HPDE6-E6E7 (cell line): ENCODE measurements around the gene KRT6B.
A peak's percentile ranks its signal among the peaks of the same experiment; 100 is the strongest.
"Not testable (repeated sequence)": the region's sequence is repeated elsewhere in the genome, so short reads cannot be mapped to it uniquely, and the experiment has no call there.

Experiments
- DNase-seq: peaks from one replicate; pipeline ENCODE4 v3.0.0; 2011; ENCODE audit warnings: missing footprints; ENCODE audit errors: extremely low spot score

Gene KRT6B

DNA sequence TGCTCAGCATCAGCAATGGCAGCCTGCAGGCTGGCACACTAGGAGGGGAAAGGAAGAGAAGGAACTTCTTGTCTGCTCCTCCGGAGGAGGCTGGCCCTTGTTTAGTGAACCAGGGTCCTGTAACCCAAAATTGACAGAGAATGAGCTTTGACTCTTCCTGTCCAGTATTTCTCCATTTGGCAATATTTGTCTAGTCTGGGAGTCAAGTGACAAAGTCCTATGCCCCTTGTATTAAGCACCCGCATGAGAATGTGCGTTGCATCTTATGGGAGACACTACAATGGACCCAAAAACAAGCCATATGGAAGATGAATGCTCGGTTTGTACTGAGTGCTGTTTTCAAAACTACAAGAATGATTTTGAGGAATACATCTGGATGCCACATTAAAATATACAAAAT, 17.9 kb upstream of the KRT6B start:
- no peak for DNase-seq

DNA sequence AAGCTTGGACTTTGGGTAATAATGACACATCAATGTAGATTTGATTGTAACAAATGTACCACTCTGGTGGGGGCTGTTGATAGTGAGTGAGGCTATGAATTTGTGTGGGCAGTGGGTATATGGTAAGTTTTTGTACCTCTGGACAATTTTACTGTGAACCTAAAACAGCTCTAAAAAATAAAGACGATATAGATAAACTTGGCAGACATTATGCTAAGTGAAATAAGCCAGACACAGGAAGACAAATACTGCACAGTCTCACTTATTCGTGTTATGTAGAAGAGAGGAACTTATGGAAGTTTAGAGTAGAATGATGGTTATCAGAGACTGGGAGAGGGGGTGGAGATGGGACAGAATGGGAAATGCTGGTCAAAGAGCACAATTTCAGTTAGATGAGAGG, 13.0 kb upstream of the KRT6B start:
- DNase-seq = no peak

GRCh38 chr12:52461693-52462092, 9.7 kb upstream of the KRT6B start:
- DNase-seq = no peak

DNA sequence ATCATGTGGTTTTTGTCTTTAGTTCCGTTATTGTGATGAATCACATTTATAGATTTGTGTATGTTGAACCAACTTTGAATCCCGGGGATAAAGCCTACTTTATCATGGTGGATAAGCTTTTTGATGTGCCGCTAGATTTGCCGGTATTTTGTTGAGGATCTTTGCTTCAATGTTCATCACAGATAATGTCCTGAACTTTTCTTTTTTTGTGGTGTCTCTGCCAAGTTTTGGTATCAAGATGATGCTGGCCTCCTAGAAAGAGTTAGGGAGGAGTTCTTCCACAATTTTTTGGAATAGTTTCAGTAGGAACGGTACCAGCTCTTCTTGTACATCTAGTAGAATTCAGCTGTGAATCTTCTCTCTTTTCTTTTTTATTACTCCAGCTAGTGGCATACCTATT, 6.9 kb upstream of the KRT6B start:
- DNase-seq = no peak

- DNase-seq = no peak
These were observed 3.9 kb upstream of the KRT6B start for GRCh38 chr12:52455821-52456220.

- DNase-seq = no peak
These were observed 2.7 kb upstream of the KRT6B start for GRCh38 chr12:52454411-52455201.

DNA sequence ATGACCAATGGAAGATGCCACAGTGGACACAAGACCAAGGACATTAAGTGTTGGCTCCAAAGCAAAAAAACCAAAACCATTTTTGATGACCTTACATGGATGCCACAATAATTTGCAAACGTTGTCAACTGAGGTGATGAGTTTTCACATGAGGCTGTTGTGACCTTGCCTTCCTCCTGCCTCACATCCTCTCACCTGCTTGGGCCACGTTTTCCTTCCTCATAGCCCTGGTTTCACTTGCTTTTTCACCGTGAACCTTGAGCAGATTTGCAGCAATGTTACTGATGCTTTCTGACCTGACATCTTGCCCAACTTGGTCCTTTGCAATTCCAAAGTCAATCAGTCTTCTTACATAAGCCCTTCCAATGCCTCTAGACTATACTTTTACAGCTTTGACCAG, 3.7 kb downstream of the KRT6B start:
- no peak for DNase-seq

DNA sequence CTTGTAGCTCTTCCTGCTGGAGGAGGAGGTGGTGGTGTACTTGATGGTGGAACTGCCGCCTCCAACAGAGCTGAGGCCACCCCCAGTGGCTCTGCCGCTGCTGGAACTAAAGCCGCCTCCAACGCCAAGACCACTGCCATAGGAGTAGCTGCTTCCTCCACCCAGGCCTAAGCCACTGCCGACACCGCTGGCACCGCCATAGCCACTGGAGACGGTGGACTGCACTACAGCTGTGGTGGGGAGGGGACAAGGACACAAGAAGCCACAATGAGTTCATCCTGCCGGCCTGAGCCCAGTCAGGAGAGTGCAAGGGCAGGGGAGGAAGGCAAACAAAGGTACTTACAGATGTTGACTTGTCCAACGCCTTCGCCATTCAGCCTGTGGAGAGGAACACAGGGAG, 4.8 kb downstream of the KRT6B start:
- DNase-seq = not testable (repeated sequence)

DNA sequence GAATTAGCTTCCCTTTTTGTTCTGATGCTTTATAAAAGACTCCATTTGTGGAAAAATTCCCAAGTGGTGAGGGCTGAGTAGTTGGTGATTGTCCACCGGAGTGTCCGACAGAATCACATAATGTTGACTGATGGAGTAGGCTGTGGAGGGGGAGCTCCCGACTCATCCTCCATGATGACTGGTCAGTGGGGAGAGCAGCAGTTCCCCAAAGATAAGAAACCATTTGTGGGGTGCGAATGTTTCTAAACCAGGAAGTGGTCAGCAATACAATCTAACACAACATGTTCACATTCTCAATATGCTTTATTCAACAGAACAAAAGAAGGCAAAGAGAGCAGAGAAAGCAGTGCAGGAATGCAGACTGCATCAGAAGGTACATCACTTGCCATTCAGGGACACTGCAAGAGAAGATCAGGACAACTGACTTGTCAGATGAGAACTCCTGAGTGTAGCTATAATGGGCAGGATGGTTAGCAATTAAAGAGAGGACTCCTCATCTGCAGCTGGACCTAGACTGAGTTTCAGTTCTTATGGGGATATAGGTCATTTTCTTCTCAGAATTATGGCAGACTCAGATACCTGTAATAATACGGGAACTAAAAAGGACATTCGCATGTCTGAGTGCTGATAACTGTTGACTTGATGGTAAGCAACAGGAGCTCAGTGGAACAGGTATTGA, 5.4 kb downstream of the KRT6B start:
- no peak for DNase-seq

- DNase-seq = no peak
These were observed 6.1 kb downstream of the KRT6B start for GRCh38 chr12:52445876-52446275.

DNA sequence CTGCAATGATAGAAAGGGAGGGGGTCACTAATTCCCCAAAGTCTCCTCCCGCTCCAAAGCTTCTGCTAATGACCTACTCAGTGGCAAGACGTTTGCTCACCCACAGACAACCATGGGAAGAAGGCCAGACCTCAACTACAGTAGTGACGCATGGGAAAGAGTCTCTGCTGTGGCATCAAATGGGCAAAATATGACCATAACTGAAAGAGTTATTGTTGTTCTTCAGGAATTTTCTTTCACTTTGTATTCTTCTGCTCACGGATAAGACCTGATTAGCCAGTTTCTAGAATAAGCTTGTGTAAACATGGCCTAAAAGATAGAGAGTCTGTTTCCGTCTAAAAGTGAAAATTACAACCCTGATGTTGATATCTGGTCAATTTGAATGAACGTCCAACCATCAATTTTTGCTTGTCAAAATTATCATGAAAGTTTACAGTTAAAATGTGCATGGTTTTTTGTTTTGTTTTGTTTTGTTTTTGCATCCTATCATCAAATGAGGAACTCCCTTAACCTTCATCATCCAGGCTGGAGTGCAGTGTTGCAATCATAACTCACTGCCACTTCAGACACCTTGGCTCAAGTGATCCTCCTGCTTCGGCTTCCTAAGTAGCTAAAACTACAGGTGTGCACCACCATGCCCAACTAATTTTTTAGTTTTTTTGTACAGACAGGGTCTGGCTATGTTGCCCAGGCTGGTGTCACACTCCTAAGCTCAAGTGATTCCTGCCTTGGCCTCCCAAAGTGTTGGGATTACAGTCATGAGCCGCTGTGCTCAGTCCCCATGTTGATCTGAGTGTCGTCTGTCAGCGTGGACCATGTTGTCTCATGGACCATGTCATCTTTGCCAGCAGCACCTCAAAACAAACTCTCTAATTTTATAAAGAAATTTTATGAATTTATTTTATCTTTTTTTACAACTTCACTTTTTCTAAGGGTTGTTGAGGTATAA, 7.0 kb downstream of the KRT6B start:
- DNase-seq = no peak

DNA sequence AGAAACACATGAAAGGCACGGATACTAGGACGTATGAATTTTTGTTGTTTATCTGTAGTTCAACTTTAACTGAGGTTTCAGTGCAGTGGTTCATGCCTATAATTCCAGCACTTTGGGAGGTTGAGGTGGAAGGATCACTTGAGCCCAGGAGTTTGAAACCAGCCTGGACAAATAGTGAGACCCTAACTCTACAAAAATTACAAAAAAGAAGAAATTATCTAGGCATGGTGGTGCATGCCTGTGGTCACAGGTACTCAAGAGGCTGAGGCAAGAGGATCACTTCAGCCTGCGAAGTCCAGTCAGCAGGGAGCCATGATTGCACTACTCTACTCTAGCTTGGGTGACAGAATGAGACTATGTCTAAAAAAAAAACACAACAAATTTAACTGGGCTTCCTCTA, 8.0 kb downstream of the KRT6B start:
- no peak for DNase-seq

DNA sequence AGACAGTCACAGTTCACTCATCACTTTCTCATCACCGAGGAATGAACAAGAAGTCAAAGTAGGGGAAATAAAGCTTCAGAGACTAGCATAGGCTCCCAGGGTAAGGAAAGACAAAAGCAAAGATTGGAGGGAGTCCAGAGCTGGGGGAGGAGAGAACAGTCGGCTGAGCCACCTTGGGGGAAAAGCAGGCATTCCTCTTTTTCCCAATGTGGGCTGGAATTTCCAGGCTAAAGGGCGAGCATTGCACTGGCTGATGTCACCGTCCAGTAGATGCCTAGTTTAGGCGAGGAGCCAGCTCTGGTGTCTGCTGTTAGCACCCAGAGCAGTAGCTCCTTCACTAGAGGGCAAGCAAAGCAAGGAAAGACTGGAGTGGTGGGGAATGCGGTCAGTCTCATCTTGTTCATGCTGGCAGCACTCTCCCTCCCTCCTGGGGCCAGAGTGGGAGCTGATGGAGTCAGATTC, 9.3 kb downstream of the KRT6B start:
- DNase-seq = peak; percentile 65

DNA sequence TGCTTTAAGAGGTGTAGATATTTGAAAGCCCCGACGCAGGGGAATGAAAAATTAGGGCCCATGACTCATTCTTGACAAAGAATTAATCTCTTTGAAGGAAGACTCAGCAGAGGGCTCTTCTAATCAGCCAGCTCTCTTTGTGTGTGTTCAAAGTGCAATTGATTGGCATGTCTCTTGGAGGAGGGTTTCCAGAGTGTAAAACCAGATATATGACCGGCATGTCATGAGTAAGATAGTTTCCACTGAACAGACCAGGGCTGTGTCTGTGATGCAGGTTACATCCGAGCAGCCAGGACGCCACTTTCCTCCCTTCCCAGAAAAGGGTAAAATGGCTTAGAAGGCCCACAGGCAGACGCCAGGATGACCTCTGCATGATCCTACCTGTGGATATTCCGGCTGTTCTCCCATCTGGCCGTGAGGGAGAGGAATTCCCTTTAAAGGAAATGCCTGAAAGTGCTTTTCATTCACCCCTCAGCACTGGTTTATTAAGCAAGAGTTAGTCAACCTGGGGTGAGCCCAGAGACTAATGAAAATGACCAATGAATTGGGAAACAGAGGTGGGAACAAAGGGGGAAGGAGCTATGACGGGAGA, 10.5 kb downstream of the KRT6B start:
- DNase-seq = peak; percentile 53

GRCh38 chr12:52440821-52441319, 11.1 kb downstream of the KRT6B start:
- DNase-seq = peak; percentile 56

- DNase-seq = no peak
These were observed 12.1 kb downstream of the KRT6B start for GRCh38 chr12:52439845-52440244.

GRCh38 chr12:52439420-52439819, 12.5 kb downstream of the KRT6B start:
- no peak for DNase-seq

DNA sequence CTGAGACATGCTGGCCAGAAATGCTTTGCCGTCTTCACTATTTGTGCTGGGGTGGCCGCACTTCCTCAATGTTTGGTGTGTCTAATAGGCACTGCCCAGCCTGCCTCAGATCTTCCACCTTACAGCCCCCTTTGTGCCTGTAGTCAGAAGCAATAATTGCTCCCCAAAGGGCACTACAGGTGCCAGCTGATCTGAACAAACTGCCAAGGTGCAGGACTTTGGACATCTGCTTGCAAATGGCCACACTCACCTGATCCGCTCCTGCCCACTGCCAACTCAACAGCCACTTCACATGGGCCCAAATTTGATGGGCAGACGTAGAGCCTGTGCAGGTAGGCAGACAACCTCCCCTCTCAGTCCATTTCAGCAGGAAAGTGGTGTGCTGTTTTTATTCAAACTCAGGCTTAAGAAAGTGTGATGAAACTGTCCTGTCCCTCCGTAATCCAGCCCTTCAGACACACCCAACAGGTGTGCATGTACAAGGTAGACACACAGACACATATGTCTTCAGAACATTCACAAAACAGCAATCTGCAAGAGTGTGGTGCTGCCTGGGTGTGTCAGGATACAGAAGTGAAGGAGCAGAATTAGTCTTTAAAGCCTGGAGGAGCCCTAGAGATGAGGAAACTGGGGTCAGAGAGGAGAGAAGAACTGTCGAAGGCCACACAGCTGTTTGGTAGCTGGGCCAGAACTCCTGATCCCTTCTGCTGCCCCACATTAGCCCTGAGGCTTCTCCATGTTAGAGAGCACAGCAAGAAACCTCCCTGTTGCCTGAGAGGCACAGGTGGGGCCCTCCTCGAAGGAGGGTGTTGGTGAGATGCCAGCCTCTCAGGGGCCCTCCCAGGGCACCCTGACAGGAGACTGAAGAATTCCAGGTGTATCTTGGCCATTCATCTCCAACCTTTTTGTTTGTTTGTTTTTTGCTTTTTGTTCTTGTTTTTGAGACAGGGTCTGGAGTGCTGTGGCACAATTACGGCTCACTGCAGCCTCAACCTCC, 13.3 kb downstream of the KRT6B start:
- DNase-seq = no peak

GRCh38 chr12:52437508-52437907, 14.4 kb downstream of the KRT6B start:
- DNase-seq = no peak

DNA sequence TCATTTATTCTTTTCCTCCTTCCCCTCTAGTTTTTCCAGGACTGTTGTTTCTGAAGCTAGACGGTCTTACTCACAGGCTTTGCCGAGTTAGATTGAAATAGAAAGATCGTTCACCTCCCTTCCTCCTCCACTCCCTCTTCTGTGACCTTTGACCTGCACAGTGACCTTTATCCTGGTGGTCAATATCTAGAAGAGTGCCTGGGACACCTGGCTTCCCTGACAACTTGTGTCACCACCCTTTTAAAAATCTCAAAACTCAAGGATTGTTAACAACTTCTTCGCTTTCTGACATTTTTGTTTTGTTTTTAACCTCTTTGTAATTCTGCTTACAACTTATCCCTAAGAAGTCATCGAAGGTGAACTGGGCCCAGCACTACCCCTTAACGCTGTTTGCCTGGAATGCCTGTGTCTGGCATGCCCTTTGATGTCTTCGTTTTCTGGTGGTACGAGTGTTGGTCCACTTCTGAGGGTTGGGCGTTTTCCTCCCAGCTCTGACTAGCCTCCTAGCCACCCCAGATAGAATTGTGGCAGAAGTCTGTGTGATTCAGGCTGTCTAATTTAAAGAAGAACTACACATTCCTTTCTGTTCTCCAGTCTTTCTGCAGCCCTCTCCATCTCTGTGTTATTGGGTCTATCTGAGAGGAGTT, 15.0 kb downstream of the KRT6B start:
- no peak for DNase-seq
